ENCODE results near the gene DGCR6L. TPM values are rescaled to one million over a fixed set of nuclear protein-coding genes. Genes with fewer than 3 reads are reported as not detected.
"Not testable (repeated sequence)": the region's sequence is repeated elsewhere in the genome, so short reads cannot be mapped to it uniquely, and the experiment has no call there.

Gene DGCR6L
- total and polyA plus RNA-seq, 10 of the 15 experiments (the other 5 are each of a cell fraction or from before 2014, with no cell fraction given), result 1.6 to 62.8 (median 22.6) TPM

DNA sequence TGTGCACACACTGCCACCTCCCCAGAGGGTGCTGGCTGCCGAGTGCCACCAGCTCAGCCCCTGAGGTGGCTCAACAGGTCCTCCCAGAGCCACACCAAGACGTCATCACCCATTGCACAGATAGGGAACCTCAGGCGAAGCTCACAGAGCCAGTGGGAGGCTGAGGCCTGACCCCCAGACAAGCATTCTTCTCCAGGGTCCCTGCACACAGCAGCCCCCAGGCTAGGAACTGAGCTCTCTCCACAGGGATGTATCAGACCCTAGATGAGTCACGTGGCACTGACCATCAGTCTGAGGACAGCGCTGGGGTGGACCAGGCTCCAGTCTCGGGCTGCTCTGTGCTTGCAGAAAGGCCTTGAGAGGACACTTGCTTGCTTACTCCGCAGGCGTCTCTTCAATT, 50.2 kb downstream of the DGCR6L start:
- H3K27ac ChIP-seq (ENCODE audit: control insufficient read depth, insufficient read depth); H3K79me2 ChIP-seq (ENCODE audit: control insufficient read depth, insufficient read depth, low read length); POLR2A ChIA-PET; H2AFZ ChIP-seq (ENCODE audit: control insufficient read depth, low read depth, low read length); H3K4me1 ChIP-seq (ENCODE audit: control insufficient read depth, insufficient read depth, low read length); H3K9me3 ChIP-seq (replicated peaks; ENCODE audit: control insufficient read depth, insufficient read depth, low read length); H3K27me3 ChIP-seq (replicated peaks in 1 of 2; ENCODE audit: control insufficient read depth in 2 of 2, insufficient read depth in 2 of 2, low read length in 1 of 2); CTCF ChIA-PET; FAIRE-seq; ATAC-seq; H3K36me3 ChIP-seq (ENCODE audit: control insufficient read depth in 2 of 2, insufficient read depth in 2 of 2, low read length in 1 of 2); DNase-seq (ENCODE audit: low read depth, low spot score); SMC1A ChIA-PET (ENCODE audit: uncharacterized antibody, unreplicated experiment); H3K4me3 ChIP-seq; H4K20me1 ChIP-seq (ENCODE audit: control insufficient read depth, insufficient read depth); BruUV-seq (replicated peaks); H3K9ac ChIP-seq (ENCODE audit: control insufficient read depth, insufficient read depth, low read length); H3K4me2 ChIP-seq (ENCODE audit: control insufficient read depth, insufficient read depth): not testable (repeated sequence)
- RAD21 ChIA-PET (ENCODE audit: unreplicated experiment), result interaction anchor here (1.0 kb wide), 1 partner anchor 110 kb away, joined by 4 read pairs; no protein-coding TSS in a partner anchor
- in situ Hi-C loops (cut with MboI), result loop anchor here (10.0 kb wide), 1 partner anchor 115 kb away; the partner anchor contains the start of gene CCDC188
- 39% methylated on average over 7 of the region's 8 CpGs for WGBS (ENCODE audit: insufficient coverage, insufficient replicate concordance, low lambda C conversion rate, missing lambda C conversion rate)
- intact Hi-C loops (cut with micrococcal nuclease; ENCODE audit: unreplicated experiment), result loop anchor here (5.0 kb wide), 1 partner anchor 112 kb away; no protein-coding TSS in a partner anchor

DNA sequence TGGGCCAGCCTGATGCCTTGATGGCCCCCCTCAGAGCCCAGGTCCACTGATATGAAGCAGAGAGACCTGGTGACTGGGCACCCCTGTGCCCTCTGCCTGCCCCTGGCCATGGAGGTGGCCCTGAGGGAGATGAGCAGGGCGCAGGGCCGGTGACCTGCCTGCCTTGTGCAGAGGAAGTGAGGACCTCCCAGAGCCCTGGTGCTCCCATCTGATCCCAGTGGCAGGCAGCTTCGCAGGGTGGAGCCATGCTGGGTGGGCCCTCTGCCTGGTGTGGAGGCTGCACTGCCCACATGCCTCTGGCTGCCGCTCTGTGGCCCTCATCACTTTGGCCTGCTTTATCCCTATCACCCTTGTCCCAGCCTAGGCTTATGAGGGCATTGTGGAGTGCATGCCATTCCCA, 50.7 kb downstream of the DGCR6L start:
- 13% methylated on average over 3 of the region's 4 CpGs for WGBS (ENCODE audit: insufficient coverage, insufficient replicate concordance, low lambda C conversion rate, missing lambda C conversion rate)
- H3K79me2 ChIP-seq (ENCODE audit: control insufficient read depth, insufficient read depth, low read length); H2AFZ ChIP-seq (ENCODE audit: control insufficient read depth, low read depth, low read length); ATAC-seq; H3K36me3 ChIP-seq (ENCODE audit: control insufficient read depth in 2 of 2, insufficient read depth in 2 of 2, low read length in 1 of 2); DNase-seq (ENCODE audit: low read depth, low spot score); POLR2A ChIA-PET; H3K27me3 ChIP-seq (replicated peaks in 1 of 2; ENCODE audit: control insufficient read depth in 2 of 2, insufficient read depth in 2 of 2, low read length in 1 of 2); H3K27ac ChIP-seq (ENCODE audit: control insufficient read depth, insufficient read depth); H4K20me1 ChIP-seq (ENCODE audit: control insufficient read depth, insufficient read depth); FAIRE-seq; BruUV-seq (replicated peaks); H3K4me1 ChIP-seq (ENCODE audit: control insufficient read depth, insufficient read depth, low read length); H3K9ac ChIP-seq (ENCODE audit: control insufficient read depth, insufficient read depth, low read length); H3K9me3 ChIP-seq (replicated peaks; ENCODE audit: control insufficient read depth, insufficient read depth, low read length); H3K4me2 ChIP-seq (ENCODE audit: control insufficient read depth, insufficient read depth); CTCF ChIA-PET; H3K4me3 ChIP-seq; SMC1A ChIA-PET (ENCODE audit: uncharacterized antibody, unreplicated experiment): not testable (repeated sequence)
- in situ Hi-C loops (cut with MboI) (loop anchor here (10.0 kb wide), 1 partner anchor 114 kb away; the partner anchor contains the start of gene CCDC188), intact Hi-C loops (cut with micrococcal nuclease; ENCODE audit: unreplicated experiment) (loop anchor here (5.0 kb wide), 1 partner anchor 112 kb away; no protein-coding TSS in a partner anchor)
- RAD21 ChIA-PET (ENCODE audit: unreplicated experiment), result interaction anchor here (0.7 to 1.0 kb wide), 2 partner anchors 101 to 110 kb away, joined by 3 to 4 read pairs; no protein-coding TSS in a partner anchor

Measured in GM12878 (cell line).